Fibroblast of lung (primary cell): Measurements from ENCODE around the gene MCF2L.

Experiments
- CTCF ChIP-seq, 2 donors: IDR thresholded peaks in 1 of 2; conservative IDR thresholded peaks in 1 of 2; 1 replicate in 1 of 2; 2 replicates in 1 of 2; pipeline ENCODE4 v1.5.1; 2011 to 2012; ENCODE audit warnings: low read length in 2 of 2, control low read depth in 1 of 2, inconsistent platforms in 1 of 2, low read depth in 1 of 2, mild to moderate bottlenecking in 1 of 2
- EZH2 ChIP-seq: IDR thresholded peaks from 2 replicates; pipeline ENCODE4 v1.5.1; 2012; ENCODE audit warnings: low read length, control low read depth, mild to moderate bottlenecking; ENCODE audit errors: missing control alignments

GRCh38 chr13:113137691-113138298 is 168.8 kb downstream of the MCF2L start:
- TF ChIP-seq CTCF (conservative IDR thresholded peaks at IDR 0.05 in 1 of 2, IDR thresholded peaks at IDR 0.05 in 1 of 2; ENCODE audit: low read depth in 1 of 2, low read length in 2 of 2) (no peak), EZH2 (no peak)
